HG03460 (cell line): ENCODE data around the gene COL13A1.

Source experiments
- ATAC-seq: cut with Tn5 transposase; IDR thresholded peaks from one replicate; pipeline ENCODE4 v1.9.1; 2021; ENCODE audit not compliant: unreplicated experiment

Gene COL13A1

DNA sequence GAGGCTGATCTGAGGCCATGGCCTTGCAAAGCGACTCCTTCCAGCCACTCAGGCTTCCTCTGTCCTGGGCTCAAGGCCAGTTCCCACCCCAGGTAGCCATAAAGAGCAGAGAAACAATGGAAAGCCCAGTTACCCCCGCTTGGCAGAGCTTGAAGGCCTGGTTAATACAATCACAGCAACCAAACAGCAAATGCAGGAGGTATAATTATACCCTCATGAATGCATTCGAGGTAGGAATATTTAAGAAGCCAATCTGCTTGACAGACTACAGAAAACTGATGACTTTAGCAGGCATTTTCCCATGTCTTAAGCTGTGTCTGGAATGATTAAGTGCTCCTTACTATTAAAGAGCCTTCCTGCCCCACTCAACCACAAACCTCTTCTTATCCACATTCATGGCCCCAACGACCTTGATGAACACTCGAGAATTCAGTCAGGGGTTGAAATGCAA, 136.9 kb downstream of the COL13A1 start:
- ATAC-seq, result no peak

DNA sequence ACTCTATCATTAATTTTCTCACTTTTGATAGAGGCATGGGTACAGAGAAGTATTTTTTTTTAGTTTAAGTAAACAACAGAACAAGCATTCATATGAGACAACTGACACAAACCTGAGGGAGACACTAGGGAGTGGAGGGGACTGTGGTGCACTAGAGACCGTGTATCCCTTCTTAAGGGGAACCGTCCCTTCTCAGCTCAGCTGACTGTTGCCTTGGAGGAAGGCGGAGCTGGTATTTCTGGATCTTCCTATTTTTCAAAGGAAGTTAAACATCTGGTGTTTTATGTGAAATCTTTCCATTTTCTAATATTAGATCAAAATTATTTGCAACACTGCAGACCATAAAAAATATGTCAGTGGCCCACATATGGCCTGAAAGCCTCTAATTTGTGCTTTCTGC, 137.4 kb downstream of the COL13A1 start:
- ATAC-seq, result no peak

GRCh38 chr10:69939481-69939880, 137.8 kb downstream of the COL13A1 start:
- no peak for ATAC-seq

DNA sequence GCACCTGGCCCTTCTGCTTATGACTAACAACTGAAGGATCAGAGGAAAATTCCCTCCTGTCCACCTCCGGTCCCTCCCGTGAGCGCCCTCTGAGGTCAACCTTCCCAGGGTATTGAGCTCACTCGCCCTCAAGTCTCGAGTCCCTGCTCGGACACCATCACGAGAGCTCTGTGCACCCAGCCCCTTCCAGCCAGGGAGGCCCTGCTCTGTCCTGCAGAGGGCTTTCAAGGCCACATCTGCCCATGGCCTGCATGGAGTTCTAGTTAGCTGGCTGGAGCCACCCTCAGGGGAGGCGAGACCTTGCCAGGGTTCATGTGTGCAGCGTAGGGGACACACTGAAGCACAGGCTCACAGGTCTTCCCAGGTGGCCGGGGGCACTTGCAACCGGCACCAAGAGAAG, 140.0 kb downstream of the COL13A1 start:
- no peak for ATAC-seq

DNA sequence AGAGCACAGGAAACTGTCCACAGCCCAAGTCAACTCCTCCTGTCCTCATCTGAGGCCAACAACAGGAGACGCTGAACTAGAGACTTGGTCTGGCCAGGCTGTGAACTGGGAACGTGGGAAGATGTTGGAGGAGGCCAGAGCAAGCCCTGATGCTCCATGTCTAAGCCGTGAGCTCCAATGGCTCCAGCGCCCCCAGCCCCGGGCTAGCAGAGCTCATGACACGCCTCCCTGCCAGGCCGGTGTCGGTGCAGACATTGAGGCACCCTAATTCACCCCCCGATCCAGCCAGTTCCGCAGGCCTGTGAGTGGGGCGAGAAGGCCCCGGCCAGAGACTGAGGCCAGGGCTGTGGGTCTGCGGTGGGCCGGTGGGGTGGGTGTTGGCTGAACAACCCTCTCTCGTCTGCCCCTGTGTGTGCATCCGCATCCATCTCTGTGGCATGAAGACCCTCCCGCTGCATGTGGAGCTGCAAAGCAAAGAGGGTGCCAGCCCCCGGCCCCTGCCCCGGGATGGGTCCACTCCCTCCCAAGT, 141.7 kb downstream of the COL13A1 start:
- ATAC-seq, result no peak

GRCh38 chr10:69944761-69945160, 143.1 kb downstream of the COL13A1 start:
- no peak for ATAC-seq

DNA sequence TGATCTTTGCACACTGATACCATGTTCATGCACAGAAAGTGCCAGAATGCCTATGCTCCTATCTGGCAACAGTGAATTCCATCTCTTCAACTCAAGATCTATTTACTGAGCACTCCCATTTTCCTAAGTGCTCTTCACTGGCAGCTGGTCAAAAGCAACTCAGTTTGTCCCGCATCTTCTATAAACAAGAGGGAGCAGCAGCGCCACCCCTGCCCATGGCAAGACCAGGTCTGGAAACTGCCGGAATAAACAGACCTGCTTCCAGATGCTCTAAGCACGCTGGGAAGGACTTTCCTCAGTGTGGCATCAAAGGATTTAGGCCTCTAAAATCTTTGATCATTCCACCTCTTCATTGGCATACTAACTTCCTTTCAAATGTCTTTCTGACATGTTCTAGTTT, 146.6 kb downstream of the COL13A1 start:
- no peak for ATAC-seq

DNA sequence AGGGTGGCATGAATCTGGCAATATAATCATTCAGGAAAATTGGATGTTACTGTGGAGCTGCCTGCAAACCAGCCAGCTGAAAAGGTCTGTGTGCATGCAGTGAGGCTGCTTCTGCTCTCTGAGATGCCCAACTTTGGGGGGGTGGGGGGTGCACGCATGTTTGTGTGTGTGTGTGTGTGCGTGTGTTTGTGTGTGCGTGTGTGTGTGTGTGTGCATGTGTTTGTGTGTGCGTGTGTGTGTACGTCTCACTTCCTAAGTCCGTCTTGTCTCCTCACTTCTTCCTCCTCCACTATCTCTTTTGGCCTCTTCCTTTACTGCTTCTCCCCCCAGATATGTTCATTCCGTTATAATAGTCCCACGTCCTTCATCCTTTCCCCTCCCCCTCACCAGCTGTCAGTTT, 148.1 kb downstream of the COL13A1 start:
- ATAC-seq, result no peak

DNA sequence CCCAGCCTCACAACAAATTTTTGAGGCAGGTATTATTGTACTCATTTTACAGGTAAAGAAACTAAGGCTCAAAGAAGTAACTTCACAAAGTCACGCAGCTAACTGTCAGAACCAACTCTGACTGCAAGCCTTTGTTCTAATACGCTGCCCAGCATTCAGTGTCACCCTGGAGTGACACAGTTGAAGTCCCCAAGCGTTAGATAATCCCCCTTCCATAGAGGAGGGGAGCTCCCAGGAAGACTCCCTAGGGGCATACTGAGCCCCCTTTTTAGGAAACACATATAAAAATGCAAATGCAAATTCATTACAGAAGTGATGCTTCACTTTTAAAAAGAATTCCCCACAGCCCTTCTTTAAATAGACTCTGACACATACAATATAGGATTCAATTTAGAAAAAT, 150.0 kb downstream of the COL13A1 start:
- no peak for ATAC-seq

GRCh38 chr10:69952069-69952800, 150.5 kb downstream of the COL13A1 start:
- ATAC-seq, result no peak

DNA sequence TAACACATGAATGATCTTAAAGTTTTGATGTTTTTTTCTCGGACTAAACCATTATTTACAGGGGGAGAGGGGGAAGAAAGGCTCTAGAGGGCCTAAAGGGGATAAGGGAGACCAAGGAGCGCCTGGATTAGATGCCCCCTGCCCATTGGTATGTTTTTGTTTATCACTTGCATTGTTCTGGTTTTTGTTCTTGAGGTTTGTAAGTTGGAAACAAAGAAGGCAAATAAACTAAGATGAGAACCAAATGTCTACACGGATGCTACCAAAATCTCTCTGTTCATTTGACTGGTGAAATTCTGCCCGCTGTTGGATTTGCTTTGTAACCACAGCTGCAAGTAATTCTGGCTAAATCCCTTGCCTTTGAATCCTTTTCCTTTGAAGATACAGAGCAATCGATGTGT, 151.1 kb downstream of the COL13A1 start:
- ATAC-seq, result no peak

DNA sequence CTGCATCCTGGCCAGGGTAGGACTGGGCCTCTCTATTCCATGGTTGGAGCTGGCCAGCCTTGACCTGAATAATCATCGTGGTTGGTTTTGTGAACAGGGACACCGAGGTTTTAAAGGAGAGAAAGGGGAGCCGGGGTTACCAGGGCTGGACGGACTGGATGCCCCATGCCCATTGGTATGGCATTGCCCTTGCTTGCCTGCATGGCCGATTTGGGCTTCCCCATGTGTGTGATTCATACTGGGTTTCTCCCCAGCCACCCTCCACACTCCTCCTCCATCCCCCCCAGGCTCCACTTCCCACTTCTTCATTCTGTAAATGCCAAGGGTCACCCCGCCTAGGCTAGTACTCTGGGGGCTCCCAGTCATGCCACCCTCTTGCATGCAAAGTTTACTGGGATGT, 152.1 kb downstream of the COL13A1 start:
- no peak for ATAC-seq

GRCh38 chr10:69955211-69955805, 153.6 kb downstream of the COL13A1 start:
- no peak for ATAC-seq

- no peak for ATAC-seq
Observed at GRCh38 chr10:69955897-69956740, 154.4 kb downstream of the COL13A1 start.

DNA sequence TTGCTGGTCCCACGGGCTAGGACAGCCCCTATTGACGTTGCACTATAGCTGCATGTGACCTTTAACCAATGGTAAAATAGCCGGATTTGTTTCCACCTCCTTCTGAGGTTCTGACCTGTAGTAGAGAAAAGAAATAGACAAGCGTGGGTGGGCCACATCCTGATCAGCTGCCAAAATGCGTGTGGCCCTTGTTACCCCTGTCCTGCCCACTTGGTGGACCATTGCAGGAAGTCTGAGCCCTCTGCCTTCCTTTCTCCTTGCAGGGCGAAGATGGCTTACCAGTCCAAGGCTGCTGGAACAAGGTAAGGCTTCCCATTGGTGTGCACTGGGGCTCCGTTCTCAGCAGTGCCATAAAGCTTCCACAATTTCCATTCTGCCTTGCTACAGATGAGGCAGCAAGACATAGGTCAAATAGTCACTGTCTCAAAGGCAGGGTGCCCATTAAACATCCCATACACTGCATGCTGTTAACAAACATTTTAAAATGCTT, 155.1 kb downstream of the COL13A1 start:
- ATAC-seq, result no peak

DNA sequence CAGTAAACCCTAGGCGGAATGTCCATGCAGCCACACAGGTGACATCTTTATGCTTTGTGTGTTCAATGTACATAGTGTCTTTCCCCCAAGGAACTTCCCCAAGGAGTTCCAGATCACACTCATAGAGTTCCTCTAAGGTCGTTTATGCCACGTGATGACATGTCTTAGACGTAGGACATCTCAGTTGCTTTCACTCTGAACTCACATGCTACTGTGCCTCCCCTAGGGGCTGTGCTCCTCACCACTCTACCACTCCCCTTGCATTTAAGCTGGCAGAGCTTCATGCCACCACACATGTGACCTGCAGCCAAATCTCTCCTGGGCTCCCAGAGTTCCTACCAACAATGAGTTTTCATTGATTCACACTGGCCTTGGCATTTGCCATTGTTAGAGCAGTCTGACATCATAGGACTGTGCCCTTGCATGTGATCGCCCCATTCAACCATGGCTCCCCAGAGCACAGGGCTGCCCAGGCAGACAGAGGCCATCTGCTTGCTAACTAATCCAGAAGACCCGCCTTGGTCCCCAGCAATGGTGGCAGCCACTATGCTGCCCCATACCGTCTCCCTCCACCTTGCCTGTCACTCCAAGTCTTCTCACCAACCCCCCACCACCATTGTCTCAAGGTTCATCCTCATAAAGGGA, 155.7 kb downstream of the COL13A1 start:
- ATAC-seq, result no peak

DNA sequence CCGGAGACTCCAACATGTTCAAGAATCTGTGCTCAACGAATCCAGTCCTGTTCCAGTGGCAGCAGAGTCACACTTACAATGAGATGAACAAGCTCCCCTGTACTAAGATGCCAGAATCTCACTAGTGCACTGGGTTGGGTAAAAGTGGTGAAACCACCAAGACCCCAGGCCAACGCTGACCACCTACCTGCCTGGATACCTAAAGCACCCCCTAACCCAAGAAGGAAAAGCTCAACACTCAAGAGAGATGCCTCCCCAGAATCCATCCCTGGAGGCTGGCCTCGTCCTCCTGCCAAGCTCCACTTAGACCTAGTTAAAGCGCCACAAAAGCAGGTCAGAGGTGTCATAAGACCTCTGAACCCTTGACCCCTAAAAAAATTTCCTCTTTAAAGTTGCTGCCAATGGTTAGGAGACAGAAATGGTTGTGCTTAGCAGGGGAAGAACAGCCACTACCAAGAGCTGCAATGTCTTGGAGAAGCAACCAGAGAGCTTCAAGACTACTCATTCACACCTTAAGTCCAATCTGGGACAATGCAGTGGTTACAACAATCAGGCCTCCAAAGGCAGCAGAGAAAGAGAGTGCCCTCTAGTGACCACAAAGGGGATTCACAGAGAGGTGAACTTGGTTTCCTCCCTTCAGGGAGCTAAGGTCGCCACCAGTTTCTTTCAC, 156.3 kb downstream of the COL13A1 start:
- no peak for ATAC-seq

- ATAC-seq, result no peak
Observed at GRCh38 chr10:69958556-69958902, 156.8 kb downstream of the COL13A1 start.

- no peak for ATAC-seq
Observed at GRCh38 chr10:69959911-69960310, 158.2 kb downstream of the COL13A1 start.

DNA sequence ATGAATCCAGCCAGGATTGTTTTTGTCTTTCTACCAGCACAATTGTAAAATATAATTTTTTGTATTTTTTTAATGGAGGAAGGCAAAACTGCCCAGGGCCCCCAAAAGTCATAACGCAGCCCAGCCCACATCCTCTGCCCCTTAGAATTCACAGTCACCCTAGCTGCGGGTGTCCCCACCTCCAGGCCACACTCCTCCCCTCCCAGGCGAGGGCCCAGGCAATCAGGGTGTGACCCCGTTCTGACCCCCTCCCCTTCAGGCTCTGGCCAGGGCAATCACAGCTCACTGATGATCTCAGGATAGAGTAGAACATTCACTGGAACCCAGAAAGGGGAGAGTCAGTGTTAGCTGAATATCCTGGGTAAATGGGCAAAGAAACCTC, 158.9 kb downstream of the COL13A1 start:
- ATAC-seq, result no peak
